GM19324 (cell line): ENCODE measurements around the gene MALAT1.

Experiments used
- ATAC-seq: cut with Tn5 transposase; IDR thresholded peaks from one replicate; pipeline ENCODE4 v1.9.1; 2021; ENCODE audit warnings: mild to moderate bottlenecking, moderate library complexity; ENCODE audit not compliant: unreplicated experiment, low FRiP score

MALAT1 gene

GRCh38 chr11:65554057-65554818, 55.4 kb downstream of the MALAT1 start:
- no peak for ATAC-seq

GRCh38 chr11:65554842-65555430, 56.1 kb downstream of the MALAT1 start:
- ATAC-seq = no peak

GRCh38 chr11:65555693-65556231, 56.9 kb downstream of the MALAT1 start:
- no peak for ATAC-seq
